ENCODE measurements around the gene CFAP251.

DNA sequence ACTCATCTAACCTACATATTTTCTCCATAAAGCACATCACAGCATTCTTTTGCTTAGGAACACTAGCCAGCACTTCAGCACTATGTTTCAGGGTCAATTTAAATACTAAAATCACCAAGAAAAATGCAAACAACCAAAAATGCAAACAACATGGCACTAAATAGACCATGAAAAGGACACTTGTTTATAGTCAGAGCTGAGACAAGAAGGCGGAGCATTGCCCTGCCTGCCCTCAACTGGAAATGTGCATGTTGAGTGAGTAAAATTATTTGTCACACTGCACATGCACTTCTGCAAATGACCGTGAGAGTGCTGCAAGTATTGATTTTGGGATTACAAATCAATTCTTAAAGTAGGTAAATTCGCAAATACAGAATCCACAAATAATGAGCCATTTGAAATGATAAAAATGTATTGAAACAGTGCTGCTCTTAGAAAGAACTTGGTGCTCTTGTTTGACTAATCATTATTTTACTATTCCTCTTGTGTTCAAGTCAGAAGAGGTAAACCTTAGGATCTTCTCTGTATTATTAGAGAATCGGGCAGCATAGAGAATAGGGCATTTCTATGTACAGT is 34.8 kb downstream of the CFAP251 start:
- TF ChIP-seq, protein P1, sequence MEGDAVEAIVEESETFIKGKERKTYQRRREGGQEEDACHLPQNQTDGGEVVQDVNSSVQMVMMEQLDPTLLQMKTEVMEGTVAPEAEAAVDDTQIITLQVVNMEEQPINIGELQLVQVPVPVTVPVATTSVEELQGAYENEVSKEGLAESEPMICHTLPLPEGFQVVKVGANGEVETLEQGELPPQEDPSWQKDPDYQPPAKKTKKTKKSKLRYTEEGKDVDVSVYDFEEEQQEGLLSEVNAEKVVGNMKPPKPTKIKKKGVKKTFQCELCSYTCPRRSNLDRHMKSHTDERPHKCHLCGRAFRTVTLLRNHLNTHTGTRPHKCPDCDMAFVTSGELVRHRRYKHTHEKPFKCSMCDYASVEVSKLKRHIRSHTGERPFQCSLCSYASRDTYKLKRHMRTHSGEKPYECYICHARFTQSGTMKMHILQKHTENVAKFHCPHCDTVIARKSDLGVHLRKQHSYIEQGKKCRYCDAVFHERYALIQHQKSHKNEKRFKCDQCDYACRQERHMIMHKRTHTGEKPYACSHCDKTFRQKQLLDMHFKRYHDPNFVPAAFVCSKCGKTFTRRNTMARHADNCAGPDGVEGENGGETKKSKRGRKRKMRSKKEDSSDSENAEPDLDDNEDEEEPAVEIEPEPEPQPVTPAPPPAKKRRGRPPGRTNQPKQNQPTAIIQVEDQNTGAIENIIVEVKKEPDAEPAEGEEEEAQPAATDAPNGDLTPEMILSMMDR (IDR thresholded peaks at IDR 0.05), result no peak
- TF ChIP-seq EZH2 (IDR thresholded peaks at IDR 0.05), result no peak
- no peak for TF ChIP-seq EZH2phosphoT487 (IDR thresholded peaks at IDR 0.05)
